ENCODE measurements around the gene DNM1.

DNA sequence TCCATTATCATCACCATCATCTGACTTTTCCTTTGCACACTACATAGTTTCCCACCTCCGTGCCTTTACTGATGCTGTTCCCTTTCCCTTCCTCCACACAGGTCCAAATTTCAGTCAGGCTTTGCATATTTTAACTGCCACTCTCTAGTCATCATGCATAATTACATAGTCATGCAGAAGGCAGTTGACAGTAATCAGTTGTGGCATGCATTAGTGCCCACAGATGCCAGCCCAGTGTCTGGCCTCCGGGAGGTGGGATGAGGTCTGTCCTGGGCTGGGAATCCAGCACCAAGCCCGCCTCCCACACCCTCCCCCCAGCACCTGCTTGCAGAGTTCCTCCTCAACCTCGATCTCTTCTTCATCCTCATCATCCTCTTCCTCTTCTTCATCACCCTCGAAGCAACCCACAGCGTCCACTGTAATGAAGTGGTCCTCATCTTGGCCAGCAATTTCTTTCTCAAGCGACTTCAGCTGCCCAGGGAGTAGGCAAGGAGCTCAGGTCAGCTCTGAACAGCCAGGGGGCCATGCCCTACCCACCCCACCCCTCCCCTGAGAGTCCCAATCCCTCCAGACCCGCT lies 34.4 kb upstream of the DNM1 start:
- TF ChIP-seq POLR2A (IDR thresholded peaks at IDR 0.05) (no peak), CTCF (IDR thresholded peaks at IDR 0.05) (no peak)
